K562 (cell line): Measurements from ENCODE around the gene SLC2A8. TPM values are rescaled to one million over a fixed set of nuclear protein-coding genes. Genes with fewer than 3 reads are reported as not detected.

ENCODE experiments used
- ATAC-seq: fragments of 200-7000 bp; cut with Tn5 transposase; 3 replicates; pipeline ENCODE4 v1.9.1; 2020; ENCODE audit warnings: moderate library complexity
- BruUV-seq: library from RNA; stranded (reverse); fragments of 400-500 nt; replicated peaks from 2 replicates; lab custom pipeline; 2021; lab: Mats Ljungman, UMichigan
- CTCF ChIA-PET: fragments of 300-600 bp; formaldehyde crosslinking; extraction: SDS; loops from one replicate; lab custom pipeline; 2021; ENCODE audit warnings: low intra/inter-chr PET ratio; lab: Yijun Ruan, JAX
- POLR2A ChIA-PET: fragments of 300-600, 350-650 bp; sonication (Branson Sonifier 250); formaldehyde crosslinking; extraction: SDS; loops from one replicate; lab custom pipeline; 2021; ENCODE audit warnings: antibody characterized with exemption, inconsistent platforms; lab: Yijun Ruan, JAX
- DNase-seq, 4 experiments: peaks; one replicate each; pipeline versions ENCODE4 v3.0.0 to v3.0.0-alpha.2; 2011 to 2018; ENCODE audit warnings: low spot score in 3 of 4, mixed read lengths in 3 of 4; ENCODE audit errors: extremely low read depth in 1 of 4
- FAIRE-seq: peaks from 2 replicates; lab custom pipeline; 2011; peaks lifted over from hg19 to GRCh38; lab: Jason Lieb, UNC
- H2AFZ ChIP-seq: 2 replicates; pipeline ENCODE4 v1.6.0; 2011; ENCODE audit warnings: low read depth, low read length, control low read depth, inconsistent platforms
- H3K27ac ChIP-seq: fragments of 200-600 bp; 3 replicates; pipeline ENCODE4 v1.8.0; 2011; ENCODE audit warnings: low read depth, mild to moderate bottlenecking, control low read depth, inconsistent platforms, low read length, moderate library complexity, mixed read lengths; ENCODE audit errors: extremely low read depth
- H3K27me3 ChIP-seq, 2 experiments: fragments of 300-600 bp in 1 of 2; 2 replicates in 1 of 2; 3 replicates in 1 of 2; pipeline versions ENCODE4 v1.6.0 to v1.8.0; 2011; ENCODE audit warnings: inconsistent platforms in 2 of 2, low read length in 2 of 2, mild to moderate bottlenecking in 1 of 2, mixed read lengths in 1 of 2, moderate library complexity in 1 of 2; ENCODE audit not compliant: control insufficient read depth in 2 of 2, insufficient read depth in 2 of 2
- H3K36me3 ChIP-seq: fragments of 300-600 bp; 3 replicates; pipeline ENCODE4 v1.8.0; 2011; ENCODE audit warnings: mild to moderate bottlenecking, low read length, inconsistent platforms; ENCODE audit not compliant: control insufficient read depth, insufficient read depth
- H3K4me1 ChIP-seq, 2 experiments: fragments of 200-600 bp in 1 of 2; replicated peaks in 1 of 2; 2 replicates in 1 of 2; 3 replicates in 1 of 2; pipeline versions ENCODE4 v1.5.1 to v1.8.0; 2011; ENCODE audit warnings: inconsistent platforms in 2 of 2, low read length in 2 of 2, mild to moderate bottlenecking in 1 of 2, mixed read lengths in 1 of 2, moderate library complexity in 1 of 2; ENCODE audit not compliant: control insufficient read depth in 2 of 2, insufficient read depth in 2 of 2
- H3K4me2 ChIP-seq: 2 replicates; pipeline ENCODE4 v1.6.1; 2011; ENCODE audit warnings: low read length, control low read depth, inconsistent platforms, mixed read lengths; ENCODE audit not compliant: insufficient read depth
- H3K4me3 ChIP-seq: fragments of 200-600 bp; sonication (generic), shearing (Covaris generic); 2 replicates; pipeline ENCODE4 v1.5.1; 2016; ENCODE audit warnings: control low read depth, inconsistent platforms
- H3K79me2 ChIP-seq: fragments of 200-600 bp; 3 replicates; pipeline ENCODE4 v1.8.0; 2011; ENCODE audit warnings: low read length, inconsistent platforms; ENCODE audit not compliant: control insufficient read depth, insufficient read depth
- H3K9ac ChIP-seq, 2 experiments: 2 replicates each; pipeline versions ENCODE4 v1.6.0 to v1.6.1; 2011; ENCODE audit warnings: low read depth in 2 of 2, low read length in 2 of 2, control low read depth in 1 of 2, inconsistent platforms in 1 of 2, mild to moderate bottlenecking in 1 of 2, mixed read lengths in 1 of 2; ENCODE audit not compliant: insufficient read depth in 1 of 2
- H3K9me1 ChIP-seq: one replicate; pipeline ENCODE4 v1.6.0; 2011; ENCODE audit warnings: inconsistent platforms, mild to moderate bottlenecking, low read length, moderate library complexity; ENCODE audit not compliant: control insufficient read depth, insufficient read depth
- H3K9me3 ChIP-seq: replicated peaks from 2 replicates; pipeline ENCODE4 v1.5.1; 2011; ENCODE audit warnings: low read depth, low read length, inconsistent platforms; ENCODE audit not compliant: control insufficient read depth, insufficient read depth
- H4K20me1 ChIP-seq: replicated peaks from 2 replicates; pipeline ENCODE4 v1.6.1; 2011; ENCODE audit warnings: low read length, inconsistent platforms, mixed read lengths; ENCODE audit not compliant: control insufficient read depth, insufficient read depth
- ARHGAP35 ChIP-seq: fragments of 450-650 bp; IDR thresholded peaks from 2 replicates; pipeline ENCODE4 v1.6.1; 2018; ENCODE audit not compliant: partially characterized antibody
- ARID3A ChIP-seq: IDR thresholded peaks from 2 replicates; pipeline ENCODE4 v1.6.1; 2012; ENCODE audit warnings: low read depth, low read length, improper control_type of control experiment, borderline replicate concordance
- KLF6 ChIP-seq: fragments of 250-450 bp; sonication (Bioruptor Pico); IDR thresholded peaks from 2 replicates; pipeline ENCODE4 v1.4.0; 2020; ENCODE audit warnings: mild to moderate bottlenecking, moderate library complexity, borderline replicate concordance
- MITF ChIP-seq: IDR thresholded peaks from 2 replicates; pipeline ENCODE4 v1.6.1; 2014; ENCODE audit warnings: antibody characterized with exemption
- PTRF ChIP-seq: fragments of 450-650 bp; IDR thresholded peaks from 2 replicates; pipeline ENCODE4 v1.6.1; 2016; ENCODE audit warnings: mild to moderate bottlenecking, missing genetic modification characterization, missing compliant biosample characterization
- TARDBP ChIP-seq: fragments of 450-650 bp; IDR thresholded peaks from 2 replicates; pipeline ENCODE4 v1.6.1; 2016
- WHSC1 ChIP-seq: IDR thresholded peaks from one replicate; pipeline ENCODE4 v1.6.1; 2012; ENCODE audit warnings: low read length, control low read depth, inconsistent platforms
- ZNF143 ChIP-seq: sonication (generic); formaldehyde crosslinking; IDR thresholded peaks from 2 replicates; pipeline ENCODE4 v1.9.0; 2022; ENCODE audit warnings: mild to moderate bottlenecking, missing genetic modification reagents
- ZNF740 ChIP-seq, 3 experiments: fragments of 200-800 bp in 1 of 3; sonication (Bioruptor generic) in 1 of 3; sonication (generic) in 1 of 3; formaldehyde crosslinking in 1 of 3; IDR thresholded peaks; 2 replicates each; pipeline versions ENCODE4 v1.6.1 to v1.8.0; 2016 to 2022; ENCODE audit warnings: mild to moderate bottlenecking in 2 of 3, missing compliant biosample characterization in 2 of 3, missing genetic modification characterization in 2 of 3, missing genetic modification reagents in 1 of 3
- WGBS: fragments of 100-300 bp; shearing (Covaris generic); methylation state at CpG from one replicate; pipeline ENCODE4 v1.1.6; 2016; ENCODE audit warnings: low coverage, mixed read lengths; ENCODE audit not compliant: insufficient coverage; ENCODE audit errors: missing lambda C conversion rate; 5-methylcytosine and 5-hydroxymethylcytosine counted together
- in situ Hi-C: fragments of 300-500 bp; cut with MboI; formaldehyde crosslinking; loops from 4 replicates; pipeline ENCODE4 v1.15.0; 2018; ENCODE audit warnings: inconsistent platforms, mixed read lengths
- intact Hi-C: fragments of 100-400 bp; cut with micrococcal nuclease; formaldehyde crosslinking; loops from 2 replicates; pipeline ENCODE4 v1.14.2; 2022
- polyA plus RNA-seq, 8 experiments: library from polyadenylated mRNA; depleted of rRNA in 4 of 8; stranded (reverse) in 5 of 8; unstranded in 3 of 8; fragments of >200 nt; fragmentation: Nextera tagmentation in 2 of 8; fragmentation: Illumina TruSeq in 1 of 8; extraction: Ambion mirVana in 2 of 8; extraction: Trizol in 1 of 8; gene quantifications; 2 replicates each; pipeline versions ENCODE4 v1.2.1 to v1.2.3, GENCODE V29; 2011 to 2014; ENCODE audit warnings: inconsistent platforms in 1 of 8, missing spikeins in 1 of 8
- total RNA-seq, 7 experiments: library from RNA; depleted of rRNA in 6 of 7; stranded (reverse); fragments of >200 nt in 6 of 7; fragmentation: Illumina TruSeq in 2 of 7; extraction: Trizol in 2 of 7; gene quantifications; 2 replicates each; pipeline versions ENCODE4 v1.2.1 to v1.2.3, GENCODE V29; 2011 to 2021; ENCODE audit warnings: low replicate concordance in 1 of 7
- TF ChIP-seq, protein P1 (sequence below): sonication (generic); formaldehyde crosslinking; IDR thresholded peaks from 2 replicates; pipeline ENCODE4 v1.8.1; 2023; ENCODE audit warnings: mild to moderate bottlenecking, missing genetic modification reagents
- TF ChIP-seq, protein P2 (sequence below): fragments of 250-450 bp; sonication (Bioruptor Pico); IDR thresholded peaks from 2 replicates; pipeline ENCODE4 v1.4.0; 2020; ENCODE audit warnings: mild to moderate bottlenecking, moderate library complexity

Gene SLC2A8
- total and polyA plus RNA-seq, 9 of the 15 experiments (the other 6 are each of a cell fraction or from before 2014, with no cell fraction given) = 0.13 to 12.9 (median 5.2) TPM

DNA sequence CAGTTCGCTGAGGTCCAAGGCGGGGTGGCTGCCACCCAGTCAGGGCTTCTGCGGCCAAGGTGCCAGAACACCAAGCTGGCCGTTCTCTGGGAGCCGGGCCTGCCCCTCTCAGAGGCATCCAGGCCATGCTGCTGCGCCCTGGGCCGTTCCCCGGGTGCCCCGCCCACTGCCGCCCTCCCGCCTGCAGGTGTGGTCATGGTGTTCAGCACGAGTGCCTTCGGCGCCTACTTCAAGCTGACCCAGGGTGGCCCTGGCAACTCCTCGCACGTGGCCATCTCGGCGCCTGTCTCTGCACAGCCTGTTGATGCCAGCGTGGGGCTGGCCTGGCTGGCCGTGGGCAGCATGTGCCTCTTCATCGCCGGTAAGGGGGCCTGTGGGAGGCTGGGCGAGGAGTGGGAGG, 7.7 kb downstream of the SLC2A8 start:
- H3K9ac ChIP-seq = no peak overlapping the region; a peak in 1 of 4 replicates
- no peak overlapping the region for H3K4me2 ChIP-seq
- TF ChIP-seq, protein P1, sequence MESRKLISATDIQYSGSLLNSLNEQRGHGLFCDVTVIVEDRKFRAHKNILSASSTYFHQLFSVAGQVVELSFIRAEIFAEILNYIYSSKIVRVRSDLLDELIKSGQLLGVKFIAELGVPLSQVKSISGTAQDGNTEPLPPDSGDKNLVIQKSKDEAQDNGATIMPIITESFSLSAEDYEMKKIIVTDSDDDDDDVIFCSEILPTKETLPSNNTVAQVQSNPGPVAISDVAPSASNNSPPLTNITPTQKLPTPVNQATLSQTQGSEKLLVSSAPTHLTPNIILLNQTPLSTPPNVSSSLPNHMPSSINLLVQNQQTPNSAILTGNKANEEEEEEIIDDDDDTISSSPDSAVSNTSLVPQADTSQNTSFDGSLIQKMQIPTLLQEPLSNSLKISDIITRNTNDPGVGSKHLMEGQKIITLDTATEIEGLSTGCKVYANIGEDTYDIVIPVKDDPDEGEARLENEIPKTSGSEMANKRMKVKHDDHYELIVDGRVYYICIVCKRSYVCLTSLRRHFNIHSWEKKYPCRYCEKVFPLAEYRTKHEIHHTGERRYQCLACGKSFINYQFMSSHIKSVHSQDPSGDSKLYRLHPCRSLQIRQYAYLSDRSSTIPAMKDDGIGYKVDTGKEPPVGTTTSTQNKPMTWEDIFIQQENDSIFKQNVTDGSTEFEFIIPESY (CRISPR knock-in tag) = no peak
- TF ChIP-seq ARHGAP35 (no peak), ZNF143 (no peak), ZNF740 (CRISPR knock-in tag; IDR thresholded peaks at IDR 0.05) (no peak), ZNF740 (tag; IDR thresholded peaks at IDR 0.05) (no peak), KLF6 (CRISPR knock-in tag) (no peak), PTRF (tag) (no peak), TARDBP (no peak), ARID3A (no peak), MITF (no peak), WHSC1 (no peak)
- TF ChIP-seq, protein P2, sequence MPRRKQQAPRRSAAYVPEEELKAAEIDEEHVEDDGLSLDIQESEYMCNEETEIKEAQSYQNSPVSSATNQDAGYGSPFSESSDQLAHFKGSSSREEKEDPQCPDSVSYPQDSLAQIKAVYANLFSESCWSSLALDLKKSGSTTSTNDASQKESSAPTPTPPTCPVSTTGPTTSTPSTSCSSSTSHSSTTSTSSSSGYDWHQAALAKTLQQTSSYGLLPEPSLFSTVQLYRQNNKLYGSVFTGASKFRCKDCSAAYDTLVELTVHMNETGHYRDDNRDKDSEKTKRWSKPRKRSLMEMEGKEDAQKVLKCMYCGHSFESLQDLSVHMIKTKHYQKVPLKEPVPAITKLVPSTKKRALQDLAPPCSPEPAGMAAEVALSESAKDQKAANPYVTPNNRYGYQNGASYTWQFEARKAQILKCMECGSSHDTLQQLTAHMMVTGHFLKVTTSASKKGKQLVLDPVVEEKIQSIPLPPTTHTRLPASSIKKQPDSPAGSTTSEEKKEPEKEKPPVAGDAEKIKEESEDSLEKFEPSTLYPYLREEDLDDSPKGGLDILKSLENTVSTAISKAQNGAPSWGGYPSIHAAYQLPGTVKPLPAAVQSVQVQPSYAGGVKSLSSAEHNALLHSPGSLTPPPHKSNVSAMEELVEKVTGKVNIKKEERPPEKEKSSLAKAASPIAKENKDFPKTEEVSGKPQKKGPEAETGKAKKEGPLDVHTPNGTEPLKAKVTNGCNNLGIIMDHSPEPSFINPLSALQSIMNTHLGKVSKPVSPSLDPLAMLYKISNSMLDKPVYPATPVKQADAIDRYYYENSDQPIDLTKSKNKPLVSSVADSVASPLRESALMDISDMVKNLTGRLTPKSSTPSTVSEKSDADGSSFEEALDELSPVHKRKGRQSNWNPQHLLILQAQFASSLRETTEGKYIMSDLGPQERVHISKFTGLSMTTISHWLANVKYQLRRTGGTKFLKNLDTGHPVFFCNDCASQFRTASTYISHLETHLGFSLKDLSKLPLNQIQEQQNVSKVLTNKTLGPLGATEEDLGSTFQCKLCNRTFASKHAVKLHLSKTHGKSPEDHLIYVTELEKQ (CRISPR knock-in tag) = no peak
- WGBS = 84% methylated on average over 21 of the region's 23 CpGs
- FAIRE-seq (no peak), DNase-seq (no peak), ATAC-seq (no peak)
- ChIA-PET CTCF (no interaction called here), POLR2A (no interaction called here)
- no peaks in the 10 kb centered on the region for H3K9me3 ChIP-seq
- no peak overlapping the region for H3K27ac ChIP-seq
- intact Hi-C loops = no loop called here
- H4K20me1 ChIP-seq = no peaks in the 10 kb centered on the region; the same call in 1 of the 2 replicates
- in situ Hi-C loops = no loop called here
- no peaks in the 10 kb centered on the region for H3K79me2 ChIP-seq
- H2AFZ ChIP-seq = no peak overlapping the region
- no peak overlapping the region for H3K4me3 ChIP-seq
- H3K9me1 ChIP-seq = peaks cover 6% of the 10 kb centered on the region
- H3K36me3 ChIP-seq = no peaks in the 10 kb centered on the region
- H3K27me3 ChIP-seq = no peaks in the 10 kb centered on the region
- H3K4me1 ChIP-seq = peaks cover 2 to 40% of the 10 kb centered on the region in 2 experiments; a peak in 4 of 5 replicates
- no TSS peak for BruUV-seq
